WTC11 (cell line): ENCODE data around the gene UROC1. TPM values are rescaled to one million over a fixed set of nuclear protein-coding genes. Genes with fewer than 3 reads are reported as not detected.

ENCODE experiments used
- ATAC-seq: fragments of 200-7000 bp; cut with Tn5 transposase; 2 replicates; pipeline ENCODE4 v1.10.0; 2021; ENCODE audit warnings: mild to moderate bottlenecking, moderate library complexity
- CTCF ChIA-PET: fragments of 300-600 bp; sonication (Branson Sonifier 250); formaldehyde crosslinking; loops from one replicate; lab custom pipeline; 2021; ENCODE audit warnings: antibody characterized with exemption; lab: Charles Lee
- POLR2A ChIA-PET: fragments of 350-600 bp; sonication (Branson Sonifier 250); formaldehyde crosslinking; loops from one replicate; lab custom pipeline; 2021; ENCODE audit warnings: antibody characterized with exemption; lab: Charles Lee
- DNase-seq: peaks from one replicate; pipeline ENCODE4 v3.0.0; 2021; ENCODE audit warnings: low spot score
- H3K27ac Mint-ChIP-seq: 2 replicates; pipeline ENCODE4 v1.8.0; 2021; ENCODE audit warnings: mixed read lengths
- H3K27me3 Mint-ChIP-seq: 2 replicates; pipeline ENCODE4 v1.8.0; 2021; ENCODE audit warnings: low read depth, mild to moderate bottlenecking, moderate library complexity, mixed read lengths
- H3K36me3 Mint-ChIP-seq: 2 replicates; pipeline ENCODE4 v1.8.0; 2021; ENCODE audit warnings: mixed read lengths
- H3K4me1 Mint-ChIP-seq: 2 replicates; pipeline ENCODE4 v1.8.0; 2022; ENCODE audit warnings: mixed read lengths
- H3K4me3 Mint-ChIP-seq: 2 replicates; pipeline ENCODE4 v1.8.0; 2021; ENCODE audit warnings: mild to moderate bottlenecking, moderate library complexity, mixed read lengths
- H3K9me3 Mint-ChIP-seq: 2 replicates; pipeline ENCODE4 v1.8.0; 2021; ENCODE audit warnings: mixed read lengths
- ATF6 ChIP-seq: sonication (generic); formaldehyde crosslinking; IDR thresholded peaks from 2 replicates; pipeline ENCODE4 v1.8.1; 2023; ENCODE audit warnings: mild to moderate bottlenecking, missing genetic modification reagents
- CBFB ChIP-seq: sonication (generic); formaldehyde crosslinking; IDR thresholded peaks from 2 replicates; pipeline ENCODE4 v1.8.1; 2022; ENCODE audit warnings: mild to moderate bottlenecking, low read depth, missing genetic modification reagents
- CDX4 ChIP-seq: fragments of 250-450 bp; sonication (Bioruptor Pico); IDR thresholded peaks from 2 replicates; pipeline ENCODE4 v1.9.0; 2021; ENCODE audit warnings: moderate library complexity, mild to moderate bottlenecking, inconsistent platforms, borderline replicate concordance
- ESRRA ChIP-seq: sonication (generic); formaldehyde crosslinking; IDR thresholded peaks from 2 replicates; pipeline ENCODE4 v1.8.1; 2022; ENCODE audit warnings: mild to moderate bottlenecking, missing genetic modification reagents, borderline replicate concordance
- ETV6 ChIP-seq: sonication (generic); formaldehyde crosslinking; IDR thresholded peaks from 2 replicates; pipeline ENCODE4 v1.8.1; 2022; ENCODE audit warnings: mild to moderate bottlenecking, missing genetic modification reagents
- FOXP1 ChIP-seq: sonication (generic); formaldehyde crosslinking; IDR thresholded peaks from 2 replicates; pipeline ENCODE4 v1.8.0; 2022; ENCODE audit warnings: missing genetic modification reagents, mild to moderate bottlenecking, moderate library complexity, borderline replicate concordance
- HMGA2 ChIP-seq: fragments of 250-450 bp; sonication (Bioruptor Pico); IDR thresholded peaks from 2 replicates; pipeline ENCODE4 v1.4.0; 2021; ENCODE audit warnings: mild to moderate bottlenecking, moderate library complexity
- MAX ChIP-seq: sonication (generic); formaldehyde crosslinking; IDR thresholded peaks from 2 replicates; pipeline ENCODE4 v1.8.0; 2022; ENCODE audit warnings: mild to moderate bottlenecking, missing genetic modification reagents
- OVOL2 ChIP-seq: fragments of 250-450 bp; sonication (Bioruptor Pico); IDR thresholded peaks from 2 replicates; pipeline ENCODE4 v1.9.0; 2021; ENCODE audit warnings: mild to moderate bottlenecking, borderline replicate concordance
- PRDM15 ChIP-seq: sonication (generic); formaldehyde crosslinking; IDR thresholded peaks from 2 replicates; pipeline ENCODE4 v1.8.0; 2022; ENCODE audit warnings: missing genetic modification reagents
- RORB ChIP-seq: fragments of 250-450 bp; sonication (Bioruptor Pico); IDR thresholded peaks from 2 replicates; pipeline ENCODE4 v1.9.0; 2021; ENCODE audit warnings: mild to moderate bottlenecking
- SP1 ChIP-seq: sonication (generic); formaldehyde crosslinking; conservative IDR thresholded peaks from 2 replicates; pipeline ENCODE4 v1.8.1; 2022; ENCODE audit warnings: missing genetic modification reagents
- TP53 ChIP-seq: sonication (generic); formaldehyde crosslinking; IDR thresholded peaks from 2 replicates; pipeline ENCODE4 v1.8.1; 2023; ENCODE audit warnings: mild to moderate bottlenecking, missing genetic modification reagents
- ZBTB43 ChIP-seq: sonication (generic); formaldehyde crosslinking; IDR thresholded peaks from 2 replicates; pipeline ENCODE4 v1.8.1; 2023; ENCODE audit warnings: mild to moderate bottlenecking, missing genetic modification reagents
- ZNF138 ChIP-seq: sonication (generic); formaldehyde crosslinking; conservative IDR thresholded peaks from 2 replicates; pipeline ENCODE4 v1.8.1; 2022; ENCODE audit warnings: mild to moderate bottlenecking, moderate library complexity, missing genetic modification reagents
- ZNF219 ChIP-seq: sonication (generic); formaldehyde crosslinking; IDR thresholded peaks from 2 replicates; pipeline ENCODE4 v1.8.0; 2023; ENCODE audit warnings: missing genetic modification reagents, mild to moderate bottlenecking, borderline replicate concordance
- ZNF317 ChIP-seq: sonication (generic); formaldehyde crosslinking; IDR thresholded peaks from 2 replicates; pipeline ENCODE4 v1.8.1; 2023; ENCODE audit warnings: low read depth, mild to moderate bottlenecking, moderate library complexity, missing genetic modification reagents, borderline replicate concordance
- ZNF671 ChIP-seq: fragments of 250-450 bp; sonication (Bioruptor Pico); IDR thresholded peaks from 2 replicates; pipeline ENCODE4 v1.8.0; 2021; ENCODE audit warnings: mild to moderate bottlenecking
- total RNA-seq: library from RNA; stranded (reverse); gene quantifications from 3 replicates; pipeline ENCODE4 v1.2.3, GENCODE V29; 2021
- TF ChIP-seq, protein P1 (sequence below): sonication (generic); formaldehyde crosslinking; IDR thresholded peaks from 2 replicates; pipeline ENCODE4 v1.8.0; 2022; ENCODE audit warnings: mild to moderate bottlenecking, missing genetic modification reagents
- TF ChIP-seq, protein P2 (sequence below): sonication (generic); formaldehyde crosslinking; IDR thresholded peaks from 2 replicates; pipeline ENCODE4 v1.8.1; 2022; ENCODE audit warnings: low read depth, mild to moderate bottlenecking, moderate library complexity, missing genetic modification reagents, borderline replicate concordance
- TF ChIP-seq, protein P3 (sequence below): sonication (generic); formaldehyde crosslinking; IDR thresholded peaks from 2 replicates; pipeline ENCODE4 v1.8.1; 2022; ENCODE audit warnings: mild to moderate bottlenecking, missing genetic modification reagents, moderate library complexity, borderline replicate concordance

Gene UROC1
- total RNA-seq, 1 experiment from 2014 or later = not detected

GRCh38 chr3:126519506-126520455, 2.2 kb upstream of the UROC1 start (continued):
- TF ChIP-seq MAX (CRISPR knock-in tag) (no peak), CBFB (CRISPR knock-in tag) (no peak), ATF6 (CRISPR knock-in tag) (no peak), ZNF219 (CRISPR knock-in tag) (no peak)
- TF ChIP-seq, protein P1, sequence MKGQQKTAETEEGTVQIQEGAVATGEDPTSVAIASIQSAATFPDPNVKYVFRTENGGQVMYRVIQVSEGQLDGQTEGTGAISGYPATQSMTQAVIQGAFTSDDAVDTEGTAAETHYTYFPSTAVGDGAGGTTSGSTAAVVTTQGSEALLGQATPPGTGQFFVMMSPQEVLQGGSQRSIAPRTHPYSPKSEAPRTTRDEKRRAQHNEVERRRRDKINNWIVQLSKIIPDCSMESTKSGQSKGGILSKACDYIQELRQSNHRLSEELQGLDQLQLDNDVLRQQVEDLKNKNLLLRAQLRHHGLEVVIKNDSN (CRISPR knock-in tag) = no peak

GRCh38 chr3:126518779-126519177, 1.2 kb upstream of the UROC1 start:
- Mint-ChIP-seq H3K4me1 (peaks cover 5% of the 10 kb centered on the region), H3K27ac (no peak overlapping the region), H3K9me3 (no peaks in the 10 kb centered on the region), H3K27me3 (peaks cover 14% of the 10 kb centered on the region), H3K4me3 (no peak overlapping the region), H3K36me3 (no peaks in the 10 kb centered on the region)
- ATAC-seq = no peak
- no peak for TF ChIP-seq ZNF138 (CRISPR knock-in tag)
- no peak for TF ChIP-seq TP53 (CRISPR knock-in tag)
- TF ChIP-seq CDX4 (CRISPR knock-in tag) = no peak
- no peak for TF ChIP-seq CBFB (CRISPR knock-in tag)
- no peak for TF ChIP-seq ESRRA
- no peak for TF ChIP-seq ETV6
- no peak for TF ChIP-seq ZBTB43
- TF ChIP-seq RORB (CRISPR knock-in tag) = no peak
- TF ChIP-seq ZNF317 (CRISPR knock-in tag) = no peak
- TF ChIP-seq SP1 = no peak
- TF ChIP-seq HMGA2 = no peak
- TF ChIP-seq, protein P2, sequence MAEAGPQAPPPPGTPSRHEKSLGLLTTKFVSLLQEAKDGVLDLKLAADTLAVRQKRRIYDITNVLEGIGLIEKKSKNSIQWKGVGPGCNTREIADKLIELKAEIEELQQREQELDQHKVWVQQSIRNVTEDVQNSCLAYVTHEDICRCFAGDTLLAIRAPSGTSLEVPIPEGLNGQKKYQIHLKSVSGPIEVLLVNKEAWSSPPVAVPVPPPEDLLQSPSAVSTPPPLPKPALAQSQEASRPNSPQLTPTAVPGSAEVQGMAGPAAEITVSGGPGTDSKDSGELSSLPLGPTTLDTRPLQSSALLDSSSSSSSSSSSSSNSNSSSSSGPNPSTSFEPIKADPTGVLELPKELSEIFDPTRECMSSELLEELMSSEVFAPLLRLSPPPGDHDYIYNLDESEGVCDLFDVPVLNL (CRISPR knock-in tag) = no peak
- no peak for TF ChIP-seq PRDM15
- no peak for TF ChIP-seq FOXP1 (CRISPR knock-in tag)
- TF ChIP-seq ZNF671 (CRISPR knock-in tag) = no peak
- no peak for TF ChIP-seq OVOL2
- no peak for TF ChIP-seq MAX (CRISPR knock-in tag)
- TF ChIP-seq, protein P3, sequence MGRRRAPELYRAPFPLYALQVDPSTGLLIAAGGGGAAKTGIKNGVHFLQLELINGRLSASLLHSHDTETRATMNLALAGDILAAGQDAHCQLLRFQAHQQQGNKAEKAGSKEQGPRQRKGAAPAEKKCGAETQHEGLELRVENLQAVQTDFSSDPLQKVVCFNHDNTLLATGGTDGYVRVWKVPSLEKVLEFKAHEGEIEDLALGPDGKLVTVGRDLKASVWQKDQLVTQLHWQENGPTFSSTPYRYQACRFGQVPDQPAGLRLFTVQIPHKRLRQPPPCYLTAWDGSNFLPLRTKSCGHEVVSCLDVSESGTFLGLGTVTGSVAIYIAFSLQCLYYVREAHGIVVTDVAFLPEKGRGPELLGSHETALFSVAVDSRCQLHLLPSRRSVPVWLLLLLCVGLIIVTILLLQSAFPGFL = no peak
- CTCF ChIA-PET = interaction anchor here (1.0 kb wide), 1 partner anchor 30 kb away, joined by 3 read pairs; no protein-coding TSS in a partner anchor
- POLR2A ChIA-PET = no interaction called here
- no peak for DNase-seq
